Kidney (tissue), 14 donors: ENCODE results near the gene FOLR2. TPM values are rescaled to one million over a fixed set of nuclear protein-coding genes. Genes with fewer than 3 reads are reported as not detected.

Source experiments
- DNase-seq, 5 donors: peaks; one replicate each; pipeline ENCODE4 v3.0.0-alpha.2; 2013 to 2020
- FAIRE-seq: peaks from 2 replicates; lab custom pipeline; 2012; peaks lifted over from hg19 to GRCh38; lab: Jason Lieb, UNC
- H3K27ac ChIP-seq, 2 donors: one replicate each; pipeline ENCODE4 v1.7.0; 2013; ENCODE audit warnings: low read depth in 2 of 2, low read length in 2 of 2, inconsistent platforms in 1 of 2
- H3K27me3 ChIP-seq: one replicate; pipeline ENCODE4 v1.7.1; 2013; ENCODE audit warnings: low read length, inconsistent platforms; ENCODE audit not compliant: control insufficient read depth, insufficient read depth
- H3K36me3 ChIP-seq, 3 donors: one replicate each; pipeline versions ENCODE4 v1.7.0 to v1.7.1; 2013; ENCODE audit warnings: low read length in 3 of 3, control low read depth in 1 of 3, inconsistent platforms in 1 of 3; ENCODE audit not compliant: insufficient read depth in 3 of 3, control insufficient read depth in 2 of 3
- H3K4me1 ChIP-seq, 3 donors: one replicate each; pipeline versions ENCODE4 v1.7.0 to v1.7.1; 2013; ENCODE audit warnings: low read length in 3 of 3, inconsistent platforms in 1 of 3, low read depth in 1 of 3; ENCODE audit not compliant: control insufficient read depth in 2 of 3, insufficient read depth in 2 of 3
- H3K4me3 ChIP-seq, 3 donors: one replicate each; pipeline versions ENCODE4 v1.7.0 to v1.8.1; 2013; ENCODE audit warnings: low read length in 3 of 3, control low read depth in 1 of 3, inconsistent platforms in 1 of 3
- H3K9ac ChIP-seq, 3 donors: one replicate each; pipeline versions ENCODE4 v1.7.0 to v1.7.1; 2013; ENCODE audit warnings: low read length in 3 of 3, control low read depth in 1 of 3, inconsistent platforms in 1 of 3
- H3K9me3 ChIP-seq, 3 donors: one replicate each; pipeline versions ENCODE4 v1.7.0 to v1.7.1; 2013; ENCODE audit warnings: low read length in 3 of 3, control low read depth in 1 of 3, inconsistent platforms in 1 of 3; ENCODE audit not compliant: control insufficient read depth in 2 of 3, insufficient read depth in 1 of 3
- CTCF ChIP-seq: IDR thresholded peaks from 3 replicates; pipeline ENCODE4 v1.5.1; 2012; ENCODE audit warnings: mild to moderate bottlenecking, moderate library complexity, borderline replicate concordance; ENCODE audit not compliant: insufficient read depth; ENCODE audit errors: extremely low read depth
- intact Hi-C: fragments of 100-400 bp; cut with DNase I; formaldehyde crosslinking; loops from one replicate; pipeline ENCODE4 v1.11.1; 2022
- polyA plus RNA-seq: library from polyadenylated mRNA; stranded (reverse); fragments of 350-450 nt; fragmentation: Illumina TruSeq; extraction: RNeasy Lipid Tissue Mini Kit (QIAGEN cat#74804); gene quantifications from one replicate; pipeline ENCODE4 v1.2.3, GENCODE V29; 2014; ENCODE audit warnings: low read depth, low replicate concordance; ENCODE audit not compliant: insufficient read depth
- total RNA-seq: library from RNA; stranded (reverse); fragmentation: NEBNext Ultra II Directional; extraction: Animal tissue kit (Norgen Biotek cat#: 25700); gene quantifications from one replicate; pipeline ENCODE4 v1.2.1, GENCODE V29; 2021
- donor health status: control.
- donor health status: control.
- donor health status: control.
- donor health status: control.
- donor health status: control.
- donor health status: DM: yes; HTN: yes; CAD: no.
- donor health status: Normal renal cell carcinoma (clear cell type).

FOLR2 gene
- total and polyA plus RNA-seq, 2 donors from 2014 or later = 16.8 to 31.9 TPM

GRCh38 chr11:72220696-72221363, 4.2 kb downstream of the FOLR2 start:
- intact Hi-C loops = no loop called here
- no peak for FAIRE-seq
- TF ChIP-seq CTCF = no peak

DNA sequence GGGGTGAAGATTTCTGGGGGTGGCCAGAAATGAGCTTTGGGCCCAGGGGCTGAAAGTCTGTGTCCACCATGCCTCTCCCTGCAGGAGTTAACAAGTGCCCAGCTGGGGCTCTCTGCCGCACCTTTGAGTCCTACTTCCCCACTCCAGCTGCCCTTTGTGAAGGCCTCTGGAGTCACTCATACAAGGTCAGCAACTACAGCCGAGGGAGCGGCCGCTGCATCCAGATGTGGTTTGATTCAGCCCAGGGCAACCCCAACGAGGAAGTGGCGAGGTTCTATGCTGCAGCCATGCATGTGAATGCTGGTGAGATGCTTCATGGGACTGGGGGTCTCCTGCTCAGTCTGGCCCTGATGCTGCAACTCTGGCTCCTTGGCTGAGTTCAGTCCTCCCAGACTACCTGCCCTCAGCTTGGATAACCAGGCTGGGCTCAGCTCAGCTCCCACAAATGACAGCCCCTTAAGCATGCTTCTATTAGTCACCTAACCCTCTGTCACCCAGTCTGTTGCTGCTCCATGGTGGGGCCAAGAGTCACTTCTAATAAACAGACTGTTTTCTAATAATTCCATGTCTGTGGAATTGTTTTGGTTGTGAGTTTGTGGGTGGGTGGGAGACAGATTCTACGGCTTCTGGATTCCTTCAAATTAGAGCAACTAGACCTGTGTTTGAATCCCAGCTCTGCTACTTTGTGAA, 4.9 kb downstream of the FOLR2 start:
- intact Hi-C loops = no loop called here
- no peak for TF ChIP-seq CTCF
- FAIRE-seq (no peak), DNase-seq (no peak)
- no peaks in the 10 kb centered on the region for H3K27me3 ChIP-seq
- H3K4me3 ChIP-seq = no peak overlapping the region
- H3K9ac ChIP-seq = peak overlapping the region in 1 of 3 donors; percentile 72
- H3K4me1 ChIP-seq = peaks cover 0 to 16% (median 13%) of the 10 kb centered on the region in 3 donors
- H3K9me3 ChIP-seq = no peaks in the 10 kb centered on the region
- H3K36me3 ChIP-seq = no peaks in the 10 kb centered on the region
- no peak overlapping the region for H3K27ac ChIP-seq

More at GRCh38 chr11:72220696-72221363, 4.2 kb downstream of the FOLR2 start:
- Histone ChIP-seq H3K9ac (no peak overlapping the region), H3K36me3 (no peaks in the 10 kb centered on the region), H3K4me3 (no peak overlapping the region), H3K27me3 (no peaks in the 10 kb centered on the region), H3K27ac (no peak overlapping the region), H3K4me1 (peaks cover 0 to 16% (median 13%) of the 10 kb centered on the region in 3 donors), H3K9me3 (no peaks in the 10 kb centered on the region)
- peak in 1 of 5 donors; percentile 38 for DNase-seq

- Histone ChIP-seq H3K4me3 (peak overlapping the region; percentile 61 to 94 (median 80)), H3K36me3 (peaks cover 0 to 4% (median 0%) of the 10 kb centered on the region in 3 donors), H3K9me3 (no peaks in the 10 kb centered on the region), H3K27me3 (no peaks in the 10 kb centered on the region), H3K4me1 (peaks cover 0 to 17% (median 16%) of the 10 kb centered on the region in 3 donors), H3K9ac (peak overlapping the region; percentile 17 to 72 (median 65)), H3K27ac (peak overlapping the region; percentile 94 to 96)
- DNase-seq = peak in 3 of 5 donors; percentile 8 to 51 (median 28)
- FAIRE-seq = no peak
- TF ChIP-seq CTCF = no peak
- intact Hi-C loops = no loop called here
Observed at GRCh38 chr11:72222106-72222891, 5.7 kb downstream of the FOLR2 start.
